ENCODE results near the gene TMX4.

TMX4 gene

DNA sequence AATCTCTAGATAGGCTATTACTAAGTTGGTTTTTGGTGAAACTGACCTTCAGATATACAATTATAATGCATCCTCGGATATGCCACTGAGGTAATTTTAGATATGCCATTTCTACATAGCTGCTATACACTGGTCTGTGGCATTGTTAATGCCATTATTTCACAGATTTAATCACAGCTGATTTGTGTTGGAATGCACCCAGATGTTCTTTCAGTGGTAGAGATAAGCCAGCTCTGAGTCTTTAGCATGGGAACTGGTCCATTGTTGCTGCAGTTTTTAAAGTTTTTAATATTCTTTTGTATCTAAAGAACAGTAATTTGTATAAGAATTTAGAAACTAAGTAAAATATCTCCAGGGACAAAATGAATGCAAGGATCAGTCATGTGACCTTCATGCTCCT lies 6.8 kb downstream of the TMX4 start:
- no peak for DNase-seq

DNA sequence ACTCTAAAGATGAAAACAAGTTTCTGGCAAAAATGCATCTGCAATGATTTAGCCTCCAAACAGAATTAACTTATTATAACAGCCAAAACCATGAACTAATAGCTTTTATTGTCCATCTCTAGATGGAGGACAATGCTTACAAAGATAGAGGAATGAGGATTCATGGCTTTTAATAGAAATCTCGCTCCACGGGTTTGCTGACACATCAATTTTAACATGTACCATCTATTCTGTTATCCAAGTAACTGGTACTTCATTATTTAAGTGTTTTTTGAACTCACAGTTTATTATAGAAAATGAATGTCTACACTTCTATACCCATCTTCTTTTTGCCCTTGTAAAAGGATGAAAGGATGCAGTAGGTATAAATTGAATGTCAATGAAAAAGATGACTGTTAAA lies 10.8 kb downstream of the TMX4 start:
- no peak for DNase-seq

DNA sequence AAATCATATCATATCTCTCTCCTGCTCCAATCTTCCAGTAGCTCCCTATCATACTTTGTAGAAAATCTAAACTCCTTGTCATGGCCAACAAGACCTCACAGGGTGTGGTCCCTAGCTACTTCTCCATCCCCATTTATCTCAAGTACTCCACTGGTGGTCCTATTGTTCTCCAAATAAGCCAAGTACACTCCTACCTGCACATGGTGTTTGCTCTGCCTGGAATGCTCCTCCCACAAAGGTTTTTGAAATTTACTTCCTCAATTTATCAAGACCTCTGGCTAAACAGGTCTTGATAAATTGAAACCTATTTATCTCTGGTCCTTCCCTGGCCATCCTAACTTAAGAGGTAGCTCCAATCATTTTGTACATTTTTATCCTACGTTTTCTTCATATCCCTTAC lies 12.1 kb downstream of the TMX4 start:
- no peak for DNase-seq

DNA sequence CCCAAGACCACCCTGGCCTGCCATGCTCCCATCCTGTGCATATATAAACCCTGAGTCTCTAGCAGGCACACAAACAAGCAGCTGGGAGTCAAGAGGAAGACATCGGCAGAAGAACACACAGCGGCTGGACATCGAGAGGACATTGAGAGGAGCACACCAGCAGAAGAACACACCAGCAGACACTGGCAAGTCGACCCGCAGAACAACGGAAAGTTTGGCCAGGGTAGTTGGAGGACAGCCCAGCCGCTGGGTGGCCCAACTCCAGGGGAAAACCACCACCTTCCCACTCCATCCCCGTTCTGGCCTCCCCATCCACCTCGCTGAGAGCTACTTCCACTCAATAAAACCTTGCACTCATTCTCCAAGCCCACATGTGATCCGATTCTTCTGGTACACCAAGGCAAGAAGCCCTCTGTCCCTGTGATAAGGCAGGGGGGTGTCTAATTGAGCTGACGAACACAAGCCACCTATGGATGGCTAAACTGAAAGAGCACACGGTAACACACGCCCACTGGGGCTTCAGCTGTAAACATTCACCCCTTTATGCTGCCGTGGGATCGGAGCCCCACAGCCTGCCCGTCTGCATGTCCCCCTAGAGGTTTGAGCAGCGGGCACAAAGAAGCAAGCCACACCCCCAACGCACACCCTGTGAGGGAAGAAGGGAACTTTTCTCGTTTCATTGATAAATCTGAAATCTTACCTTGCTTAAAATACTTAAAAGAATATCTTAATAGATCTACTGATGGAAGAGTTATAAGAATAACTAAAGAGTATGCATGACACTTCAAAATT lies 13.8 kb downstream of the TMX4 start:
- no peak for DNase-seq

DNA sequence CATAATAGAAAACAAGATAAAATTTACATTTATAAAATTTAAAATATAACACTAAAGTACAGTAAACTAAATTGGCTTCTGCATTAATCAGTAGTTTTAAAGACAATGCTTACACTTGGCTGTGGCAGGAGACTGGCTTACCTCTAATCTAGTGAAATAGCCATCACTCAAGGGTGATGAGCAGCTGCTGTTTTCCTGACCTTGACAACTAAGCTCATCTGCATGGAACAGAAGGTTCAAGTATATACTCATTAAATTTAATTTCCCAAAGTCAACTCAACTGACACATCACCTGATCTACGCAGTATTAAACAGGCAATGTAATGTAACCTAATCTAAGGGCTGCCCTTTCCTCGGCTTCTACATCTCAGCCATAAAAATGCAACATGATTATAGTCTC lies 14.5 kb downstream of the TMX4 start:
- DNase-seq, result no peak

DNA sequence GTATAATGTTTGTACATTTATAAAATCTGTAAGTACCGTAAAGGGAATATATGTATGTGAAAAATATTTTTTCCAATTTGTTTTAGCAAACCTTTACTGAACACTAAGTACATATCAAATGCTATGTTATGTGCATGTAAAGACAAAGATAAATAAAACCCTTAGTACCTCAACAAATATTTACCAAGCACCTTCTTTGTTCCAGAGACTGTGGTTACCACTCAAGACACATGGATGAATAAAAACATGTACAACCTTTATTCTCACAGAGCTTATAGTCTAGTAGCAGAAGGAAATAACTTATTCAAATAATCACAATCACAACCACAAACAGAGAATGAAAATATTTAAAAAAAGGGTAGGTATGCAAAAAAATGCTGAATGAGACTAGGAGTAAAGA lies 17.5 kb downstream of the TMX4 start:
- no peak for DNase-seq

DNA sequence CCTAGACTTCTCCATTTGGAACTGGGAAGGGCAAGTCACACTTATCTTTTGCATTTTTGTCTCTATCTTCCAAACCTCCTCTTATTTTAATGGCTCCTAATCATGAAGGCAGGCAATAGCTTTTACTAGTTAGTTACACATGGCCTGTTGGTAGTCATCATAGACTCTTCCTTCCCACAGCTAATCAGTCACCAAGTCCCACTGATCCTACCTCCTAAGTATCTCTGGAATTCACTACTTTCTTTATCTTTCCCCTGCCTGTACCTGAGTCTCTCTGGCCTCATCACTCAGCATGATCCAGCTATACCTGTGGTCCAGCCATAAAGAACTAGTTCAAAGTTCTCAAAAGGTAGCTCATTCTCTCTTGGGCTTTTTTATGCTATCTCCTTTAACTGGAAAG lies 18.8 kb downstream of the TMX4 start:
- no peak for DNase-seq

DNA sequence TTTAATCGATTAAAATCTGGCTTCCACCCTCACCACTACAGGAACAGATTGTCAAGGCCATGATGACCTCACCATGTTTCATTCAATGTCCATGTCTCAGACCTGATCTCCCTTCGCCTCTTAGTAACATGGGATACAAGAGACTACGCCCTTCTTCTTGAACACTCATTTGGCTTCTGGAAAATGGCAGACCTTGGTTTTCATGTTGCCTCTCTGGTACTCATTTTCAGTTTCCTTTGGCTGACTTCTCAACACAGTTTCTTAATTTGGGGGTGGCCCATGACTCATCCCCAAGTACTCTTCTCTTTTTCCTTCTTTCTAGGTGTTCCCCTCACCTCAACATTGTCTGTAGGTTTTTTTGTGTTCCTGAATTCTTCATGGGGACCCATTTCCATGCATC lies 22.7 kb downstream of the TMX4 start:
- no peak for DNase-seq

DNA sequence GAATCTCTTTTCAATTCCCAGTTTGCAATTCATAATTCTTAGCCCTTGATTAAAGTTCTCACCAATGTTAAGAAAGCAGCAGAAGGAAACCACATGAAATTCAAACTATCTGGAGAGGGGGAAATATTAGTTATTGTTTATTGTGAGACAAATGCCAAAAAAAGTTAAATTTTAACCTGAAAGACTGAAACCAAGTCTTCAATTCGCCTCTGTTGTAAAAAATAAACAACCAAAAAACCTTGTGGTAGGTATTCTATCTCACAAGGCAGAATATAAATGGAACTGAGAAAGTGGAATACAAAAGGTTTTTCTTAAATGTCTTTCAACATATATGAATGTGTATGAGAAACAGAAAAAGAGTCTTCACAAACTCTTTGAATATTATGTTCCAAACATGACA lies 24.8 kb downstream of the TMX4 start:
- no peak for DNase-seq

DNA sequence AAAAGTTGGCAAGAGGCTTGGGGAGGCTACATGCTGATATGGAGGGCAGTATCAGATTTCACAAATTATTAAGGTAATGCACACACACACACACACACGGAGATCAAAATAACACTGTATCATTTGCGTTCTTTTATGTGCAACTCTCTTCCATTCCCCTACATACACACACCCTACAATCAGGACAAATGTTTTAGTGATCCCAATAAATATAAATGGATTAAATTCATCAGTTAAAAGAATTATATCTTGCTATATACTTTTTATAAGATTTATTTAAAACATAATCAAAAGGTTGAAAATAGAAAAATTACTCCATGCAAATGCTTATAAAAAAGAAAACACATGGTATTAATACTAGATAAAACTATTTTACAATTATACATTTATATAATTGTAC lies 25.9 kb downstream of the TMX4 start:
- DNase-seq, result no peak

DNA sequence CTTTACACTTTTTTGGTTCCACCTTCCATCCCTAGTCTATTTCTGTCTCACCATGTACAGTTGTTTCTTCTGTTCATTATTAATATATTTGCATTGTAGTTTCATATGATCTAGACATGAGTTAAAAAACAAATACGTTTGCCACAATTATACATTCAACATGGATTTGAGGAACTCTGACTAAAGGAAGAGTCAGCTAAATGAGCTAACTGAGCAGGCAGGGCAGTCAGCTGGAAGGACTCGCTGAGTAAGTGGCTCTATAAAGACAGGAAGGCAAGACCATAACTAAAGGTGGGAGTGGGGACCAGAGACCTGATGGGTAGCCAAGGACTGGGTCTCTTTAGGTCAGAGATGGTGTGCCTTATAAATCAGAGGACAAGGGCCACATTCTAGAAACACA lies 26.3 kb downstream of the TMX4 start:
- no peak for DNase-seq

DNA sequence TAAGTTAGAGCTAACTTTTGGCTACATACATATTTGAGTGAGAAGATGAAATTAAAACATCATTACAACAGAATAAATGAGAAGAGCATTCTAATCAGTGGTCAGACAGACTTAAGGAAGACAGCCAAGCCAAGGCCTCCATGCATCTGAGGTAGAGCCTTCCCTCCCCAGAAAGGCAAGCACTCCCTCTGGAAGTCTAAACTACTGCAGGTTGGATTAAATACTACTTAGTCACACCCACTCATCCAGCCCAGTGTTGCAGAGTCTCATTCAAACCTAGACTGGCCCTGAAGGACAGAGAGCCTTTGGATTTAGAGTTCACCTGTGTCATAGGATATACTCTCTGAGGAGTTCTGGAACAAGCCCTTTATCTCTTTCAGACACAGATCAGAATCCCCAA lies 29.2 kb downstream of the TMX4 start:
- DNase-seq, result no peak

DNA sequence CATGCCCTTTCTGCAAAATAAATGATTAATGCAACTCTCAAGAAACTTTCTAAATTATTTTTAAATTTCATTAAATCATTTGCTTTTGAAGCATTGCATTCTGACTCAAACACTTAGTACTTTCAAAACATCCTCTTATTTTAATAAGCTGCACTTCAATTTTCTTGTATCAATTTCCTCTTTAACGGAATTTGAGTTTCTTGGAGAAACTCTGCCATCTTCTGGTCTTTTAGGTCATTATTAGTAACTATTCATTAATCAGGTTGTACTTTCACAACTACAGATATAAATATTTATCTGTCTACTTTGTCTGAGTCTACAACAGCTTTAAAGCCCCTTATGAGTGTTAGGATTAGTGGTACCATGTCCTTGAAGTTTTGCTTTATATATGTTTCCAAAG lies 30.2 kb downstream of the TMX4 start:
- no peak for DNase-seq

DNA sequence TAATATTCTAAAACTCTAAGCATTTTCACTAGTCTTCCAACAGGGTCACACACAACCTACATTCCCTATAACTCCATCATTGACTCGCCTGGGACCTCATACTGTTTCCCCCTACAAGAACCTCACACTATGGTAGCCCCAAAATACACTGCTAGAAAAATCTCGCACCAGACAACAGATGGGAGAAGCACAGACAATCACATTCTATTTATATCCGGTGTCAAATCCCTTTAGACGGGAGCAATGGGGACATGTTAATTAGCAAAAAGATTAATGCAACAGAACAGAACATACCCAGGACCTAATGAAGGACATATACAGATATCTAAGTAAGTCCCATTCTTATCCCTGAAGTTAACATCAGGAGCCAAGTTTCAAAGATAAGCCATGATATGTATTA lies 33.6 kb downstream of the TMX4 start:
- no peak for DNase-seq

DNA sequence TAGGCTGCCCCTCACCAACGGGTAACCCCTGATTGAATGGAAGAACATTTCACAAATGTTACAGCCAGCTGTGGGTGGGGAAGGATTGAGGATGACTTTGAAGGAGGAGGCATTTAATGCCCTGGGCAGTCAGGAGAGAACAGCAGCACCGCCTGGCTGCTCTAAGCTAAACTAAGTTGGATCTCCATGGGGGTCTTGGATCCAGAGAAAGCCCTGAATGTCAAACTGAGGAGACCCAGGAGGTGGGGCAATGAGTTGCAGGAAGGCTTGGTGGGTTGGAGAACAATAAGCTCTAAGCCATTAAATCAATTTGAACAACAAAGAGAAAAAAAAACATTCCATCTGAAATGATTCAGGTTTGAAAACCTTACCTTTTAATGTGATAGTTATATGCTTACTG lies 35.4 kb downstream of the TMX4 start:
- DNase-seq, result no peak

DNA sequence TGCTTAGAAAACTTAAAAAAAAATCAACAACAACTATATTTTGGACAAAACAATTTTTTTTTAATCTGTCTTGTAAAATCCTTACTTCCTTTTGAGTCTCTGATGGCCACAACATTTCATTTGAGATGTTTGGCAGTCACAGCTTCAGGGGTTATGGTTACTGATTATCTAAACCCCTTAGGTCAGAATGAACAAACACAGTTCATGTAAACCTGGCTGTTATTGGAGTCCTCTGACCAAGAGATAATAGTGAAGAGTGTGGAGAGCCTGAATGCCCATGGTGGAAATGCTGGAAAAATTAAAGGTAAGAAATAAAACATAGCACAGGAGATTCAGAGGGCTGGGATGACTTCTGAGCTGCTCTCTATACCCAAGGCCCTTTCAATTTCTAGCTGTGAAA lies 38.2 kb downstream of the TMX4 start:
- DNase-seq, result no peak

DNA sequence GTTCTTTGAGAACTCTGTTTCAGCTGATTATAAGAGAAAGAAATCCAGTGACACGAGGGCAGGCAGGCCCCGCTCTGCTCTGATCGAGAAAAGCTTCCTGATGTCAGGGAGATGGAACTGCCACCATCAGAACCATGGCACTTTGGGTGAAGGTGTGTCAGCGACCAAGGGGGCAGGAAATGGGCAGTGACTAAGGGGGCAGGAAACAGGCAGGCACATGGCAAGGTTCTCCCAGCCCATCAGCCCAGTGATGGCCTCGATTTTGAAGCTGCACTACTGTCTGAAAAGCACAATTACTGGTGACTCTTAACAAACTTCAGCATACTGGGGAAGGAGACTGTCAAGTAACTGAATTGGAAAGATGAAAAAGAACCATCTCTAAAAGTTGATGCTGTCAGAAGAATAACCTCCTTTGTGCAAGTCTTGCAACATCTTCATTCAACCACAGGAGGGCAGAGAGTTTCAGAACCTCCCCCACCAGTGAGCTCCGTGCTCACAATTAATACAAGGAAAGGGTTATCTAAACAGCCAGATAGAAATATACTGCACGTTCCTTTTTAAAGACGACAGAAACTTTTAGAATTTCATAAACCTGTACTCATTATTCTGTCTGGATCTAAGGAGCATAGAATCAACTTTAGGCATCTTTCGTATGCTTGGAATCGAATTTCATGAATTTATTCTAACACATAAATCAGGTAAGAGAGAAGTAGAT lies 39.1 kb downstream of the TMX4 start:
- DNase-seq, result peak; percentile 35

DNA sequence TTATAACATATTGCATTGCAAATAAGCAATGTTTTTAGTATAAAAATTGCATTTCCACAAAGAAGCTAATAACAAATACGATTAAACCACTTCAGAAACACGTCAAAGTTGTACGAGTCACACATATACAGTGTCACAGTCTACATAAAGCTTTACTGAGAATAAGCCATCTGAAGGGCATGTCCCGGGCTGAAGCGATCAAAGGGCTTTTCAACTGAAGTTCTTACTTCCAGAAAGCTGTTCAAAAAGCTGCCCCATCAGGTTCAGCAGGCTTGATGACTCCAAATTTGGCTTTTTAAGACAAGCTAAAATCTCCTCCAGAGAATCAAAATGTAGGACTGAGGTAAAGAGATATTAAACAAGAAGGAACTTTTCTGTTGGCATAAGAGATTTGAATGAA lies 41.9 kb downstream of the TMX4 start:
- DNase-seq, result no peak

DNA sequence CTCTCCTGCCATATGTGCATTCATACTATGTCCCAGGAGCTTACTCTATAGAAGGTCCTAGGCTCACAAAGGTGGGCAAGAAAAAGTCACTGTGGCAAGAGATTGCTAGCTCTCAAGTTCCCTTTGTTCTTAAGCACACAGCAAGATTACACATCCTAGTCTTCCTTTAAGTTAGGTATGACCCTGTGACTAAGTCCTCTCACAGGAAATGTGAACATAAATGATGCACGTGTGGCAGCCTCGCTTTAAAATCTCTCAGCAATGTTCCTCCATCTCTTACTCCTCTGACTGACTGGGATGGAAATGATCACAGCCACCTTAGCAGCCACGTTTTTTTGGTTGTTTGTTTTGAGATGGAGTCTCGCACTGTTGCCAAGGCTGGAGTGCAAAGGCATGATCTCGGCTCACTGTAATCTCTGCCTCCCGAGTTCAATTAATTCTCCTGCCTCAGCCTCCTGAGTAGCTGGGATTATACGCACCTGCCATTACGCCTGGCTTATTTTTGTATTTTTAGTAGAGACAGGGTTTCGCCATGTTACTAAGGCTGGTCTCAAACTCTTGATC lies 43.6 kb downstream of the TMX4 start:
- DNase-seq, result no peak

DNA sequence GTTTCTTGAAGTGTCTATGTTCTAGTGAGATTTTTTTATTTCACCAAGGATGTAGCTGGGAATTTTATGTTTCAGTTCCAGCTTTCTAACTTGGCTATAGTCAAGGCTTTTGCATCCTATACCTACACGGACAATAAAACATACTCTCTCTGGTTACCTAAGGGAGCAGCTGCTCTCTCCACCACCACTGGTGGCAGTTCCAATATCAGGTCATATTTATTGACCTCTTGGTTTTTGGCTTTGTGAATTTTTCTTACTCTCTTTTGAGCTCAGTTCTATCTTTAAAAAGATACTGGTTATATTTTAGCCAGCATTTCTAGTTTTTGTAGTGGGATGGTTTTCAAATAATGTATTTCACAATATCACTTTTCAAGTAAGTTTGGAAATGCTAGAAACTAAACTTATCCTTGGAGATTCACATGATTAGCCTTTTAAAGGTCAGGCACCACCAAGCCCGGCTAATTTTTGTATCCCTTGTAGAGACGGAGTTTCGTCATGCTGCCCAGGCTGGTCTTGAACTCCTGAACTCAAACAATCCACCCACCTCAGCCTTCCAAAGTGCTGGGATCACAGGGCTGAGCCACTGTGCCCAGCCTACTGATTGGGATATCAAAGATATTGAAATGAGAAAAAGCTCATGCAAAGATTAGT lies 44.7 kb downstream of the TMX4 start:
- no peak for DNase-seq

DNA sequence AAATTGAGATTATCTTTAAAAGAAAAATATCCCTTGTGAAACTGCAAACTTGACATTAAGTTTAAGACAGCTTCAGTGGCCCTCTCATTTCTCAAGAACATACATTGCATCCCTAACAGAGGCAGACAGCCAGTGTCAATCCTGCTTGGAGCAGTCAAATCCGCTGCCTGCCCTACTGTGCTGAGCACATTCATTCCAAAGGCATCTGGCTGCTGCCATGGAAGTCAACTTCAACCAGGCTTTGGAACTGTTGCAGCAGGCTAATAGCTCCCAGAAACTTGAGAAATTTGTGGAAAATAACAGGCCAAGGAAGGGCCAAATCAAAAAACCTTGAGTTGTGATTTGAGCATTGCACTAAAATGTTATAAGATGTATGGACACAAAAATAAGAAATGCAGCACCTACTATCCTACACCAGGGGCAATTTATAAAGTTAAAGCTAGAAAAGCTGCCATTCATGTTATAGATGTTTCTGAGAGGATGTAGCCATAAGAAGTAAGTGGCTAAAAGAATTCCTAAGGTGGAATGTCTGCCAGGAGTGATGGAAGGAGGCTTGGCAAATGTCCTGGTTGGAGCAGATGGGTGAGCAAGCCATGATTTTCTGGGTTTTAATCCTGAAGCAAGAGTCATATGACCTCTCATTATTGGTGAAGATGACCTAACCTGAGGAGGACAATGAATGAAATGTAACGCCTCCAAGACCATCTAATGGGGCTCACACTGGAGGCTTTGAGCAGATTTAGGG lies 47.9 kb downstream of the TMX4 start:
- DNase-seq, result no peak

DNA sequence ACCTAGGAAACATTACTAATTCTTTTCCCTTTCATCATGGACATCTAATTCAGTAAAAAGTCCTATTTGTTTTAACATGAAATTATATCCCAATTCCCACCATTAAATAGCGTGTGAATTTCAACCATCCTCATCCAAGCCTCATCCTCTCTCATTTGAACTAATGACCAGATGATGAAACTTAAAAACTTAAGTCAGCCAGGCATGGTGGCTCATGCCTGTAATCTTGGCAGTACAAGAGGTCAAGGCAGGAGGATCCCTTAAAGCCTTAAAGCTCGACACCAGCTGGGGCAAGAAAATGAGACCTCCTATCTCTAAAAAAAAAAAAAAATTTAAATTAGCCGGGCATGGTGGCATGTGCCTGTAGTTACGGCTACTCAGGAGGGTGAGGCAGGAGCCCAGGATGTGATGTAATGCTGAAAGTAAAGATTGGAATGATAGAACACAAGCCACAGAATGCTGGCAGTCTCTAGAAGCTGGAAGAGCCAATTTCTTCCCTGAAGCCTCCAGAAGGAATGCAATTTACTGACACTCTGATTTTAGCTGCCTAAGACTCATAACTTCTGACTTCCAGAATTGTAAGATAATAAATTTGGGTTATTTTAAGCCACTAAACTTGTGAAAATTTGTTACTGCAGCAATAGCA lies 52.2 kb downstream of the TMX4 start:
- no peak for DNase-seq

DNA sequence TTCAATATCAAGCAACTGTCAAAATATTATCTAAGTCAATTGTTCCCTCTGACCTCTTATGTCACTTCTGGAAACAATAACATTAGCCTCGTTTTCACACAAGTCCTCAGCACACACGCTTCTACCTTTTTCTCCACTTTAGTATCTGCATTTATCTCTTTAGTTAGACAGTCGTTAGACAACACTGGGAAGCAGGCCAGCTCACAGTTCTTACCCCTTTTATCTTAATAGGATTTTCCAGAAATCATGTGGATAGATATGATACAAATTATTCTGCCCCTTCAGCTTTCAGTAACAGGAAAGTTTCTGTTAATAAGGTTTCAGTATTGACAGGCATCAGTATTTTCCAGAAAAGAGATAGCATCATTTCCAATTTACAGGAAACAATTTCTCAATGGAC lies 53.4 kb downstream of the TMX4 start:
- DNase-seq, result no peak

Data from CD4-positive, alpha-beta T cell treated with Interleukin-21 for 1 hour (primary cell).